Measurements from ENCODE around the gene ZNF275. TPM values are rescaled to one million over a fixed set of nuclear protein-coding genes. Genes with fewer than 3 reads are reported as not detected.
"Not testable (repeated sequence)": the region's sequence is repeated elsewhere in the genome, so short reads cannot be mapped to it uniquely, and the experiment has no call there.

ZNF275 gene
- total RNA-seq, 1 donor from 2014 or later = 14.8 TPM

DNA sequence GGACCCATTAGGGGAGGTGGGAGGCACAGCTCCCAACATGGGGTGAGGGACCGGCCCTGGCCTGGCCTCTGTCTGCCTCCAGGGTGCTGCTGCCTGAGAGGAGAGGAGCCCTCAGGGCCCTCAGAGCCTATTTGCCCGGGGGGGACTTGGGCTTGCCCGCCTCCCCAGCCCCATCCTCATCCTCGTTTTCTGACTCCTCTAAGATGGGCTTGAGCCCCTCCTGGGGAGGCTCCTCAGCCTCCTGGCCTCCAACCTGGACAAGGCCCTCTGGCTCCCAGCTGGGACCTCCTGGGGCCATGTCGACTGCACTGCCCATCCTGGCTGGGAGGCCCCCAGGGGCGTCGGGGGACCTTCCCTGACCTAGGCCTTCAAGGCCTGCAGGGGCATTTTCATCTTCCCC lies 15.1 kb upstream of the ZNF275 start:
- no peaks in the 10 kb centered on the region for H3K79me2 ChIP-seq (ENCODE audit: insufficient read depth, low read length)
- H3K4me1 Mint-ChIP-seq (ENCODE audit: low read depth, unreplicated experiment) = no peaks in the 10 kb centered on the region
- DNase-seq (ENCODE audit: low read depth) = no peak

DNA sequence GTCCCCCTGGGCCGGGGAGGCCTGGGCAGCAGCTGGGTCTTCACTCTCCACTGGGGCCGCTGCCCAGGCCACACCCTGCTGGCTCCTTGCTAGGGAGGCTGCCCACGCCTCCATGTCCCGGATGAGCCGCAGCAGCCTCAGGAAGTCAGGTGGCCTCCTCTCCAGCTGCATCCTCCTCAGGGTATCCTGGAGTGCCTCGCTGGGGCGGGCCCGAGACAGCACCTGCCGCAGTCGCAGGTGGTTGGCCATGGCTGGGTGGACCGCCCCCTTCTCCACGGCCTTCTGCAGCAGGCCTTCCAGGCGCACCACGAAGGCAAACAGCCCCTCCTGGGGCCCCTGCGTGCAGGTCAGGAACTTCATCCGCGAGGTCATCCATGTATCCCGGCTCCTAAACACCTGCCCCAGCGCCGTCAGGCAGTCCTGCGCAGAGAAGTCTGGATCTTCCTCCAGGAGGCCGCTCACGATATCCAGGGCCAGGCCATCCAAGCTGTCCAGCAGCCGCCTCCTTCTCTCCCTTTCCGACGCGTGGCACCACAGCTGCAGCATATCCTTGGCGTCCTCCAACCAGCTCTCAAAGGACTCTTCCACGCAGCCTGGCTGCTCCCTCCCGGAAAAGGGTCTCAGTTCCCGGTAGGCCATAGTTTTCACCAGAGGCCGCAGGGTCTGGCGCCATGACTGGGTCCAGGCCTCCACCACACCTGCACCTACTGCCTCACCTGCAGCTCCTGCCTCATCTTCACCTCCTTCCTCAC lies 14.5 kb upstream of the ZNF275 start:
- no peaks in the 10 kb centered on the region for H3K79me2 ChIP-seq (ENCODE audit: insufficient read depth, low read length)
- Mint-ChIP-seq H3K27me3 (ENCODE audit: low read depth, unreplicated experiment) (peaks cover 5% of the 10 kb centered on the region), H3K27ac (ENCODE audit: unreplicated experiment) (no peak overlapping the region), H3K36me3 (ENCODE audit: low read depth, unreplicated experiment) (no peaks in the 10 kb centered on the region), H3K4me3 (ENCODE audit: unreplicated experiment) (no peak overlapping the region), H3K4me1 (ENCODE audit: low read depth, unreplicated experiment) (no peaks in the 10 kb centered on the region), H3K9me3 (ENCODE audit: unreplicated experiment) (no peaks in the 10 kb centered on the region)
- H3K9ac ChIP-seq (ENCODE audit: low read length) = no peak overlapping the region
- TF ChIP-seq, protein P1, sequence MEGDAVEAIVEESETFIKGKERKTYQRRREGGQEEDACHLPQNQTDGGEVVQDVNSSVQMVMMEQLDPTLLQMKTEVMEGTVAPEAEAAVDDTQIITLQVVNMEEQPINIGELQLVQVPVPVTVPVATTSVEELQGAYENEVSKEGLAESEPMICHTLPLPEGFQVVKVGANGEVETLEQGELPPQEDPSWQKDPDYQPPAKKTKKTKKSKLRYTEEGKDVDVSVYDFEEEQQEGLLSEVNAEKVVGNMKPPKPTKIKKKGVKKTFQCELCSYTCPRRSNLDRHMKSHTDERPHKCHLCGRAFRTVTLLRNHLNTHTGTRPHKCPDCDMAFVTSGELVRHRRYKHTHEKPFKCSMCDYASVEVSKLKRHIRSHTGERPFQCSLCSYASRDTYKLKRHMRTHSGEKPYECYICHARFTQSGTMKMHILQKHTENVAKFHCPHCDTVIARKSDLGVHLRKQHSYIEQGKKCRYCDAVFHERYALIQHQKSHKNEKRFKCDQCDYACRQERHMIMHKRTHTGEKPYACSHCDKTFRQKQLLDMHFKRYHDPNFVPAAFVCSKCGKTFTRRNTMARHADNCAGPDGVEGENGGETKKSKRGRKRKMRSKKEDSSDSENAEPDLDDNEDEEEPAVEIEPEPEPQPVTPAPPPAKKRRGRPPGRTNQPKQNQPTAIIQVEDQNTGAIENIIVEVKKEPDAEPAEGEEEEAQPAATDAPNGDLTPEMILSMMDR (IDR thresholded peaks at IDR 0.05; ENCODE audit: insufficient read depth, low read depth, low read length) = no peak
- TF ChIP-seq EZH2 (IDR thresholded peaks at IDR 0.05; ENCODE audit: insufficient read depth, low read length) = no peak
- H3K9me3 ChIP-seq (ENCODE audit: insufficient read depth, low read depth, low read length) = no peaks in the 10 kb centered on the region
- DNase-seq (ENCODE audit: low read depth) = no peak
- FAIRE-seq = no peak
- no peaks in the 10 kb centered on the region for H4K20me1 ChIP-seq (ENCODE audit: insufficient read depth, low read length)
- H3K4me3 ChIP-seq (ENCODE audit: insufficient read depth, low read depth, low read length) = no peak overlapping the region
- no peaks in the 10 kb centered on the region for H3K4me1 ChIP-seq (ENCODE audit: insufficient read depth, low read length)
- no peak overlapping the region for H2AFZ ChIP-seq (ENCODE audit: low read depth, low read length)
- H3K27me3 ChIP-seq (ENCODE audit: insufficient read depth, low read length) = no peaks in the 10 kb centered on the region
- H3K27ac ChIP-seq (ENCODE audit: low read depth, low read length) = no peak overlapping the region
- H3K36me3 ChIP-seq (ENCODE audit: insufficient read depth, low read length) = no peaks in the 10 kb centered on the region
- H3K4me2 ChIP-seq (ENCODE audit: low read length) = no peak overlapping the region

More for the DNA sequence above, 15.1 kb upstream of the ZNF275 start:
- no peaks in the 10 kb centered on the region for H3K36me3 Mint-ChIP-seq (ENCODE audit: low read depth, unreplicated experiment)
- peaks cover 5% of the 10 kb centered on the region for H3K27me3 Mint-ChIP-seq (ENCODE audit: low read depth, unreplicated experiment)
- no peaks in the 10 kb centered on the region for H4K20me1 ChIP-seq (ENCODE audit: insufficient read depth, low read length)
- no peak overlapping the region for H2AFZ ChIP-seq (ENCODE audit: low read depth, low read length)
- H3K9me3 Mint-ChIP-seq (ENCODE audit: unreplicated experiment) = no peaks in the 10 kb centered on the region
- no peak overlapping the region for H3K4me3 Mint-ChIP-seq (ENCODE audit: unreplicated experiment)
- no peaks in the 10 kb centered on the region for H3K27me3 ChIP-seq (ENCODE audit: insufficient read depth, low read length)
- no peak overlapping the region for H3K9ac ChIP-seq (ENCODE audit: low read length)
- no peaks in the 10 kb centered on the region for H3K36me3 ChIP-seq (ENCODE audit: insufficient read depth, low read length)
- no peaks in the 10 kb centered on the region for H3K9me3 ChIP-seq (ENCODE audit: insufficient read depth, low read depth, low read length)
- H3K4me3 ChIP-seq (ENCODE audit: insufficient read depth, low read depth, low read length) = no peak overlapping the region
- no peak overlapping the region for H3K4me2 ChIP-seq (ENCODE audit: low read length)
- H3K27ac Mint-ChIP-seq (ENCODE audit: unreplicated experiment) = no peak overlapping the region
- no peak overlapping the region for H3K27ac ChIP-seq (ENCODE audit: low read depth, low read length)
- FAIRE-seq = no peak
- no peaks in the 10 kb centered on the region for H3K4me1 ChIP-seq (ENCODE audit: insufficient read depth, low read length)
- TF ChIP-seq, protein P1 (IDR thresholded peaks at IDR 0.05; ENCODE audit: insufficient read depth, low read depth, low read length) = no peak
- no peak for TF ChIP-seq EZH2 (IDR thresholded peaks at IDR 0.05; ENCODE audit: insufficient read depth, low read length)

DNA sequence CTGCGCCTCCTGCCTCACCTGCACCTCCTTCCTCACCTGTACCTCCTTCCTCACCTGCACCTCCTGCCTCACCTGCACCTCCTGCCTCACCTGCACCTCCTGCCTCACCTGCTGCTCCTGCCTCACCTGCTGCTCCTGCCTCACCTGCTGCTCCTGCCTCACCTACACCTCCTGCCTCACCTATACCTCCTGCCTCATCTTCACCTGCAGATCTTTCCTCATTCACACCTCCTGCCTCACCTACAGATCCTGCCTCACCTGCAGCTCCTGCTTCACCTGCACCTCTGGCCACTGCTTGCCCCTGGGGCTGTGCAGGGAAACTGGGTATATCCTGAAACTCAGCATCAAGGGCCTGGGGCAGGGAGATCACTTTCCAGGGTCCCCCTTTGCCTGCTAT lies 13.9 kb upstream of the ZNF275 start:
- not testable (repeated sequence) for DNase-seq (ENCODE audit: low read depth); H3K9me3 Mint-ChIP-seq (ENCODE audit: unreplicated experiment)

More for the DNA sequence above, 13.9 kb upstream of the ZNF275 start:
- H3K27ac ChIP-seq (ENCODE audit: low read depth, low read length); H4K20me1 ChIP-seq (ENCODE audit: insufficient read depth, low read length); H3K27me3 ChIP-seq (ENCODE audit: insufficient read depth, low read length); H2AFZ ChIP-seq (ENCODE audit: low read depth, low read length); H3K79me2 ChIP-seq (ENCODE audit: insufficient read depth, low read length); H3K4me2 ChIP-seq (ENCODE audit: low read length); H3K9ac ChIP-seq (ENCODE audit: low read length); H3K27ac Mint-ChIP-seq (ENCODE audit: unreplicated experiment); H3K27me3 Mint-ChIP-seq (ENCODE audit: low read depth, unreplicated experiment); H3K36me3 ChIP-seq (ENCODE audit: insufficient read depth, low read length); H3K4me3 Mint-ChIP-seq (ENCODE audit: unreplicated experiment); H3K9me3 ChIP-seq (ENCODE audit: insufficient read depth, low read depth, low read length); H3K4me1 ChIP-seq (ENCODE audit: insufficient read depth, low read length); H3K36me3 Mint-ChIP-seq (ENCODE audit: low read depth, unreplicated experiment); H3K4me1 Mint-ChIP-seq (ENCODE audit: low read depth, unreplicated experiment); H3K4me3 ChIP-seq (ENCODE audit: insufficient read depth, low read depth, low read length); FAIRE-seq: not testable (repeated sequence)

Data from astrocyte (in vitro differentiated cells and primary cell).